Germinal center (tissue), 1 donor: ENCODE results near the gene AQP11.
"Not testable (repeated sequence)": the region's sequence is repeated elsewhere in the genome, so short reads cannot be mapped to it uniquely, and the experiment has no call there.

ENCODE experiments used
- DNase-seq: peaks from one replicate; pipeline ENCODE4 v3.0.0; 2012; ENCODE audit warnings: mixed read lengths, low spot score

Gene AQP11, protein sequence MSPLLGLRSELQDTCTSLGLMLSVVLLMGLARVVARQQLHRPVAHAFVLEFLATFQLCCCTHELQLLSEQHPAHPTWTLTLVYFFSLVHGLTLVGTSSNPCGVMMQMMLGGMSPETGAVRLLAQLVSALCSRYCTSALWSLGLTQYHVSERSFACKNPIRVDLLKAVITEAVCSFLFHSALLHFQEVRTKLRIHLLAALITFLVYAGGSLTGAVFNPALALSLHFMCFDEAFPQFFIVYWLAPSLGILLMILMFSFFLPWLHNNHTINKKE

DNA sequence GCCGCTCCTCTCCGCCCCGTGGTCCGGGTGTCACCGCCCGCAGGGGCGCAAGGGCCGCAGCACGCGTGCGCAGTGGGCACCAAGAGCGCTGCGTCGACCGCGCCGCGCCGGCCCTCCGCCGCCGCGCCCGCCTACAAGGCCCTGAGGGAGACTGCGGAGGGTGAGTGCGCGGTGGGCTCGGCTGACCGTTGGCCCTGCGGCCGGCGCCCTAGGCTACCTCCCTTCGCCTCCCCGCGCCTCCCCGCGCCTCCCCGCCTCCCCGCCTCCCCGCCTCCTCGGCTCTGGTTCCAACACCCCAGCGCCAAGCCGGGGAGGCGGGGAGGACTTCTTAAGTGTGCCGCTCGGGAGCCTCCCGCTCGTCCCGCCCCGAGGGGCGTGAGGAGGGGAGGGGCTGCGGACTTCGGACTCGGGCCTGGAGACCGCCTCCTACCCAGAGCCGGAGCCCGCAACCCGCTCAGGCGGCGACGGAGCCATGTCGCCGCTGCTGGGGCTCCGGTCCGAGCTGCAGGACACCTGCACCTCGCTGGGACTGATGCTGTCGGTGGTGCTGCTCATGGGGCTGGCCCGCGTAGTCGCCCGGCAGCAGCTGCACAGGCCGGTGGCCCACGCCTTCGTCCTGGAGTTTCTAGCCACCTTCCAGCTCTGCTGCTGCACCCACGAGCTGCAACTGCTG, at the start of gene AQP11:
Gene AQP11, plus strand, starts transcription at position 433 of the 673 bp plus-strand sequence. Its CDS starts 40 bp downstream, at position 473.
- DNase-seq = peak; percentile 82

- no peak for DNase-seq
These were observed 47.5 kb upstream of the AQP11 start for GRCh38 chr11:77542296-77542695.

DNA sequence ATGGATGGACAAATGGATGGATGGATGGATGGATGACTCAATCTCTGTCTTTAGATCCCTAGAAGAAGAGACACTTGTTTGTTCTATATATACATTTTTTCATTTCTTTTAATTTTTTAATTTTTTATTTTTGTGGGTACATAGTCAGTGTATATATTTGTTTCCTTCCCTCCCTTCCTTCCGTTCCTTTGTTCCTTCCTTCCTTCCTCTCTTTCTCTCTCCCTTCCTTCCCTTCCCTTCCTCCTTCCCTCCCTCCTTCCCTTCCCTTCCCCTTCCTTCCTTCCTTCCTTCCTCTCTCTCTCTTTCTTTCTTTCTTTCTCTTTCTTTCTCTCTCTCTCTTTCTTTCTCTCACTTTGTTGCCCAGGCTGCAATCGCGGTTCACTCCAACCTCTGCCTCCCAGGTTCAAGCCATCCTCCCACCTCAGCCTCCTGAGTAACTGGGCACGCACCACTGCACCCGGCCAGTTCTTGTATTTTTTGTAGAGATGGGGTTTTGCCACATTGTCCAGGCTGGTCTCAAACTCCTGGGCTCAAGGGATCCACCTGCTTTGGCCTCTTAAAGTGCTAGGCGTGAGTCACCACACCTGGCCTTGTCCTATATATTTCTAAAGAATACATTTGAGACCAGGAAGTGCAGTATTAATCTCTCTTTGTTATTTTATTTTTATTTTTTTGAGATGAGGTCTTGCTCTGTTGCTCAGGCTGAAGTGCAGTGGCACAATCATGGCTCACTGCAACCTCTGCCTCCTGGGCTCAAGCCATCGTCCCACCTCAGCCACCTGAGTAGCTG, 42.5 kb upstream of the AQP11 start:
- no peak for DNase-seq

GRCh38 chr11:77547863-77548551, 41.7 kb upstream of the AQP11 start:
- peak; percentile 33 for DNase-seq

GRCh38 chr11:77548552-77549445, 41.0 kb upstream of the AQP11 start:
- no peak for DNase-seq

GRCh38 chr11:77551426-77551825, 38.3 kb upstream of the AQP11 start:
- not testable (repeated sequence) for DNase-seq

GRCh38 chr11:77557553-77557952, 32.2 kb upstream of the AQP11 start:
- no peak for DNase-seq

DNA sequence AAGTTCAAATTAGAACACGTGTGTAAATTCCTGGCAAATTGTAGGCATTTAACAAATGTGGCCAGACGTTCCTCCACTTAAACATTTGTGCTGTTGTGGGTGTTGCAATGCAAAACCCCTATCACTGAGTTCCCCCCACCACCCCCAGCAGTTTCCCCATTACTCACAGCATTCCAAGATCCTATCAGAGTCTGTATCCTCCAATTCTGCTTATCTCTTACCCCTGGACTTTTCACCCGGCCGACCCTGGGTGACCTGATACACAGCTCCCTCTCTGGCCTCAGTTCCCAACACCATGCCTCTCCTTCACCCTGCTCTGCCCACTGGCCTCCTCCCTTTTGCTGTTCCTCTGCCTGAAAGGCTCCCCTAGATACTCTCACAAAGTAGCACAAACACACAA, 31.4 kb upstream of the AQP11 start:
- no peak for DNase-seq

- DNase-seq = no peak
These were observed 29.9 kb upstream of the AQP11 start for GRCh38 chr11:77559686-77560401.

- no peak for DNase-seq
These were observed 29.1 kb upstream of the AQP11 start for GRCh38 chr11:77560605-77561004.

GRCh38 chr11:77561257-77561656, 28.5 kb upstream of the AQP11 start:
- no peak for DNase-seq

DNA sequence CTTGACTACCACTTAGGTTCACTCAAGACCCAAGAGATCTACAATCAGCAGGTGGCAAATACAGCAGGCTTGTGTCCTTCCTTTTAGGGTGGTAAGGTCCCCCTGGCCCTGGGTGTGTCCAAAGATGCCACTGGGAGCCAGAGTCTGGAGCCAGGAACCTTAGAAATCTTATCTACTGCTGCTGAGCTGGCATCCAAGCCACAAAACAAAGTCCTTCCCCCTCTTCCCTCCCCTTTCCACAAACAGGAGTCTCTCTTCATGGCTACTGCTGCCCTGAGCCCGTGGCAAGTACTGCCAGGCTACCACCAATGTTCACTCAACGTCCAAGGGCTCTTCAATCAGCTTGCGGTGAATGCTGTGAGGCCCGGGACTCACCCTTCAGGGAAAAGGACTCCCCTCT, 21.4 kb upstream of the AQP11 start:
- no peak for DNase-seq

GRCh38 chr11:77568916-77569675, 20.7 kb upstream of the AQP11 start:
- DNase-seq = no peak

- no peak for DNase-seq
These were observed 20.1 kb upstream of the AQP11 start for GRCh38 chr11:77569676-77570070.

DNA sequence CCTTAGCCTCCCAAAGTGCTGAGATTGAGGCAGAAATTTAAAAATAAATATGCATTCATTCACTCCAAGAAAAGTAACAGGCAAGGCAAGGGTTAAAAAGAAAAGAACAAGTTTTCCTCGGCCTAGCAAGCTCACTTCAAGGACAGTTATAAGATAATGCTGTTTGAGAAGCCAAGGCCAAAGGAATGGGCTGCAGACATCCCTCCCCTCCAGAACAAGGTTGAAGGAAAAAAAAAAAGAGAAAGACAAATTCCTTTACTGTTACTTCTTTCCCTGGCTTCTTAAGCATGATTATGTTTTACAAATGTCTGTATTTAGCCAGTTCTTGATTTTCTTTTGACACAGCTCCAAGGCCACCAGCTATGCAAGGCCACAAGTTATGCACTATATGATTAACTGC, 18.9 kb upstream of the AQP11 start:
- not testable (repeated sequence) for DNase-seq

- not testable (repeated sequence) for DNase-seq
These were observed 14.3 kb upstream of the AQP11 start for GRCh38 chr11:77575428-77575827.

DNA sequence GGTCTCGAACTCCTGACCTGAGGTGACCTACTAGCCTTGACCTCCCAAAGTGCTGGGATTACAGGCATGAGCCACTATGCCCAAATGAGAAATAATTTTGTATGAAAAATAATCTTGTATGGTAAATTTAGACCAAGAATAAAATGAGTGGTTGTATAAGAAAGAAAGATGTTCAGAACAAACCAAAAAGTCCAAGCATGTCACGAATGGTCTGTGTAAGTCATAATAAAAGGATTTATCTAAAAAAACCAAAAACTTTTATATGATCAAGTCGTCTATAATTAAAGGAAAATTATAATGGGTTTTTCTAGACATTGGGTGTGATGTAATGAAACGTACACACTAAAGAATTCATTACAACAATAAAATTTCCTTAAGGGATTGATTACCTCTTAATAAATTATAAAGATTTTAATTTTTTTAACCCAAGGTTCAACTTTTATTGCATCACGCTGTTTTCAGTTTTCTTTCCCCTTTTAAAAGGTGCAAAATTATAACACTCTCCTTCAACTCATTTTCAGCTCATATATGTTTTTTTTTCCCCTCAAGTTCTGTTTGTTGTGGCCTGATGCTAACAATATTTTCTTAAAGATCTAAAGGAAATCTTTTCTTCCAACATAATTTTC, 8.9 kb upstream of the AQP11 start:
- DNase-seq = no peak

DNA sequence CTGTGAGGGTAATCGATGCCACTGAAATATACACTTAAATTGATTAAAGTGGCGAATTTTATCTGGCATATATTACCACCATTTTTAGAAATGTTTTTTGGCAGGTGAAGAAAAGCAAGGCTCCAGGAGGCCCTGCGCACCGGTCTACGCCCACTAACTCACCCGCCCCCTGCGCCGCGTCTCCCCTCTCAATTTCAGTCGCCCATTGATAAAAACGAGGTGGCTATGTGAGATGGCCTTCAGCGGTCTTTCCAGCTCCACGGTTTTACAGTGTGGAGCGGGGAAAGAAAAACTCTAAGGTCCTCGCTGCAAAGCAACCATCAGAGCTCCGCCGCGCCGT, 602 bp upstream of the AQP11 start:
- DNase-seq = no peak

GRCh38 chr11:77590194-77590782, 535 bp downstream of the AQP11 start:
- DNase-seq = peak; percentile 22
